DND-41 (cell line): ENCODE measurements around the gene PPP1R37.

Experiments
- EZH2 ChIP-seq: IDR thresholded peaks from 3 replicates; pipeline ENCODE4 v1.6.1; 2012; ENCODE audit warnings: borderline replicate concordance, low read depth, mild to moderate bottlenecking, moderate library complexity, low read length, inconsistent platforms; ENCODE audit not compliant: severe bottlenecking
- TF ChIP-seq, protein P1 (sequence below): IDR thresholded peaks from 2 replicates; pipeline ENCODE4 v1.5.1; 2012; ENCODE audit warnings: borderline replicate concordance, low read length, moderate library complexity, mild to moderate bottlenecking; ENCODE audit not compliant: poor library complexity, severe bottlenecking; ENCODE audit errors: extremely low read depth

DNA sequence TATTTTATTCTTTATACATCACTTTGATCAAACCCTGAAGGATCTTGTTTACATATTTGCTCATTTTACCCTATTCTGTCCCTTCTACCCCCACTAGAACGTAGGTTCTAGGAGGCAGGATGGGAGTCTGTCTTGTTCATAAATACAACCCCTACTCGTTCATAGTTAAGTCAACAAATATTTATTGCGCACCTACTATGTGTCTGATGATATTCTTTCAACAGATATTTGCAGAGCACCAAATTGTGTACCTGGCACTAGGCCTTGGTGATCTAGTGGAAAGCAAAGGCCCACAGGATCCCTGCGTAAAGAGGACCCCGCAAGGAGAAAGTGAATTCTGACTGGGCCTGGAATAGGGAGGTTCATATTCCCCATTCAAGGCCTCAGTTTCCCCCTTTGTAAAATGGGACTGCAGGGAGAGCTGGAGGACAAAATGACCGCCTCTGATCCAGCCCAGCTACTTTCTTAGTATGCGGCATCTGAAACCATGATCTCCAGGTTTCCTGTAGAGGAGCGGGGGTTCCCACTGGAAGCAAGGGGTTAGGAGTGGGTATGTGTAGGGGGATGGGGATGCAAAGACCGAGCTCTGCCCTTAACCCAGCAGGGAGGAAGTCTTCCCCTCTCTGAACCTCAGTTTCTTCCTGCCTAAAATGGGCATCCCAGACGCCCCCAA, 14.5 kb upstream of the PPP1R37 start:
- TF ChIP-seq, protein P1, sequence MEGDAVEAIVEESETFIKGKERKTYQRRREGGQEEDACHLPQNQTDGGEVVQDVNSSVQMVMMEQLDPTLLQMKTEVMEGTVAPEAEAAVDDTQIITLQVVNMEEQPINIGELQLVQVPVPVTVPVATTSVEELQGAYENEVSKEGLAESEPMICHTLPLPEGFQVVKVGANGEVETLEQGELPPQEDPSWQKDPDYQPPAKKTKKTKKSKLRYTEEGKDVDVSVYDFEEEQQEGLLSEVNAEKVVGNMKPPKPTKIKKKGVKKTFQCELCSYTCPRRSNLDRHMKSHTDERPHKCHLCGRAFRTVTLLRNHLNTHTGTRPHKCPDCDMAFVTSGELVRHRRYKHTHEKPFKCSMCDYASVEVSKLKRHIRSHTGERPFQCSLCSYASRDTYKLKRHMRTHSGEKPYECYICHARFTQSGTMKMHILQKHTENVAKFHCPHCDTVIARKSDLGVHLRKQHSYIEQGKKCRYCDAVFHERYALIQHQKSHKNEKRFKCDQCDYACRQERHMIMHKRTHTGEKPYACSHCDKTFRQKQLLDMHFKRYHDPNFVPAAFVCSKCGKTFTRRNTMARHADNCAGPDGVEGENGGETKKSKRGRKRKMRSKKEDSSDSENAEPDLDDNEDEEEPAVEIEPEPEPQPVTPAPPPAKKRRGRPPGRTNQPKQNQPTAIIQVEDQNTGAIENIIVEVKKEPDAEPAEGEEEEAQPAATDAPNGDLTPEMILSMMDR = no peak
- TF ChIP-seq EZH2 = no peak
